A673 (cell line): ENCODE results near the gene CLEC1B.

Experiments
- CTCF ChIP-seq: fragments of 300-800, 200-600 bp; sonication (generic); conservative IDR thresholded peaks from 2 replicates; pipeline ENCODE4 v1.5.1; 2017; ENCODE audit warnings: low read depth, mild to moderate bottlenecking, antibody characterized with exemption, low read length, moderate library complexity, mixed read lengths
- EZH2 ChIP-seq: fragments of 200-600 bp; sonication (generic); IDR thresholded peaks from 2 replicates; pipeline ENCODE4 v1.6.1; 2017; ENCODE audit warnings: borderline replicate concordance, low read depth, mild to moderate bottlenecking, mixed read lengths, antibody characterized with exemption, low read length; ENCODE audit not compliant: poor library complexity, severe bottlenecking

- TF ChIP-seq CTCF (no peak), EZH2 (no peak)
Measured at GRCh38 chr12:10031771-10032175, 32.9 kb upstream of the CLEC1B start.
